HEK293T (cell line): ENCODE data around the gene APOL3.

ENCODE experiments used
- ARNT ChIP-seq: fragments of 450-650 bp; IDR thresholded peaks from 2 replicates; pipeline ENCODE4 v1.6.1; 2017; ENCODE audit warnings: mild to moderate bottlenecking
- BHLHE40 ChIP-seq: fragments of 450-650 bp; IDR thresholded peaks from 2 replicates; pipeline ENCODE4 v1.6.1; 2016; ENCODE audit warnings: mild to moderate bottlenecking, moderate library complexity, borderline replicate concordance
- ELF4 ChIP-seq: fragments of 450-650 bp; IDR thresholded peaks from 2 replicates; pipeline ENCODE4 v1.6.1; 2017; ENCODE audit warnings: antibody characterized with exemption
- FOXM1 ChIP-seq: fragments of 450-650 bp; IDR thresholded peaks from 2 replicates; pipeline ENCODE4 v1.6.1; 2017; ENCODE audit warnings: mild to moderate bottlenecking, borderline replicate concordance
- SP1 ChIP-seq: fragments of 450-650 bp; IDR thresholded peaks from 2 replicates; pipeline ENCODE4 v1.6.1; 2017
- SUZ12 ChIP-seq: fragments of 450-650 bp; IDR thresholded peaks from 2 replicates; pipeline ENCODE4 v1.6.1; 2016; ENCODE audit warnings: mild to moderate bottlenecking
- ZNF384 ChIP-seq: fragments of 450-650 bp; IDR thresholded peaks from 2 replicates; pipeline ENCODE4 v1.6.1; 2016

GRCh38 chr22:36113121-36113520 lies 47.4 kb downstream of the APOL3 start:
- TF ChIP-seq BHLHE40 (no peak), SUZ12 (no peak), SP1 (no peak), ZNF384 (no peak), ELF4 (no peak), ARNT (no peak), FOXM1 (no peak)
